GM06990 (cell line): ENCODE results near the gene DLK1.

ENCODE experiments used
- DNase-seq: peaks from one replicate; pipeline ENCODE4 v3.0.0-alpha.2; 2011; ENCODE audit not compliant: insufficient read length; ENCODE audit errors: extremely low read depth
- H3K27me3 ChIP-seq: replicated peaks from 2 replicates; pipeline ENCODE4 v1.6.0; 2011; ENCODE audit warnings: low read length; ENCODE audit not compliant: control insufficient read depth, insufficient read depth
- H3K36me3 ChIP-seq: 2 replicates; pipeline ENCODE4 v1.5.1; 2011; ENCODE audit warnings: low read length; ENCODE audit not compliant: control insufficient read depth, insufficient read depth
- H3K4me3 ChIP-seq: replicated peaks from 2 replicates; pipeline ENCODE4 v1.5.1; 2011; ENCODE audit warnings: low read depth, mild to moderate bottlenecking, control low read depth, low read length
- CTCF ChIP-seq: IDR thresholded peaks from 2 replicates; pipeline ENCODE4 v1.5.1; 2011; ENCODE audit warnings: low read length, control low read depth, mild to moderate bottlenecking, inconsistent platforms; ENCODE audit not compliant: insufficient read depth, poor library complexity, severe bottlenecking

DLK1 gene

GRCh38 chr14:100706860-100707259 lies 19.8 kb upstream of the DLK1 start:
- Histone ChIP-seq H3K4me3 (no peak overlapping the region), H3K27me3 (no peaks in the 10 kb centered on the region; the same call in none of the 2 replicates), H3K36me3 (no peaks in the 10 kb centered on the region)
- no peak for DNase-seq
- no peak for TF ChIP-seq CTCF

- TF ChIP-seq CTCF, result no peak
- no peaks in the 10 kb centered on the region for H3K36me3 ChIP-seq
- H3K4me3 ChIP-seq, result no peak overlapping the region
- no peak for DNase-seq
- H3K27me3 ChIP-seq, result no peaks in the 10 kb centered on the region; the same call in 1 of the 2 replicates
Observed at GRCh38 chr14:100708425-100709288, 18.0 kb upstream of the DLK1 start.

GRCh38 chr14:100709289-100710284 lies 17.1 kb upstream of the DLK1 start:
- Histone ChIP-seq H3K4me3 (no peak overlapping the region), H3K36me3 (no peaks in the 10 kb centered on the region), H3K27me3 (no peaks in the 10 kb centered on the region; the same call in 1 of the 2 replicates)
- DNase-seq, result no peak
- no peak for TF ChIP-seq CTCF

GRCh38 chr14:100710391-100710790 lies 16.3 kb upstream of the DLK1 start:
- Histone ChIP-seq H3K27me3 (no peaks in the 10 kb centered on the region; the same call in 1 of the 2 replicates), H3K36me3 (no peaks in the 10 kb centered on the region), H3K4me3 (no peak overlapping the region)
- no peak for TF ChIP-seq CTCF
- DNase-seq, result no peak

GRCh38 chr14:100710826-100711462 lies 15.7 kb upstream of the DLK1 start:
- no peak overlapping the region for H3K4me3 ChIP-seq
- TF ChIP-seq CTCF, result no peak
- H3K27me3 ChIP-seq, result no peaks in the 10 kb centered on the region; the same call in 1 of the 2 replicates
- H3K36me3 ChIP-seq, result no peaks in the 10 kb centered on the region
- no peak for DNase-seq
